ENCODE results near the gene USP20. TPM values are rescaled to one million over a fixed set of nuclear protein-coding genes. Genes with fewer than 3 reads are reported as not detected.

Gene USP20
- total RNA-seq, 1 experiment from 2014 or later = 16.8 TPM

GRCh38 chr9:129918296-129918950 is 83.2 kb downstream of the USP20 start:
- ChIA-PET POLR2A (no interaction called here), CTCF (no interaction called here), RAD21 (ENCODE audit: low non-redundant PET in 1 of 2, low total read pairs in 2 of 2, uncharacterized antibody in 2 of 2, unreplicated experiment in 2 of 2) (no interaction called here)
- no peak for DNase-seq (ENCODE audit: low read depth, low spot score)
- Histone ChIP-seq H3K4me1 (ENCODE audit: control insufficient read depth in 1 of 2, insufficient read depth in 2 of 2, low read length in 2 of 2) (no peaks in the 10 kb centered on the region), H2AFZ (ENCODE audit: low read depth, low read length, poor library complexity, severe bottlenecking) (no peak overlapping the region), H3K4me2 (ENCODE audit: low read length) (no peak overlapping the region), H3K27ac (ENCODE audit: low read depth, low read length) (no peak overlapping the region), H4K20me1 (ENCODE audit: insufficient read depth) (no peaks in the 10 kb centered on the region), H3K27me3 (ENCODE audit: insufficient read depth, low read length) (no peaks in the 10 kb centered on the region), H3K36me3 (ENCODE audit: control insufficient read depth in 1 of 2, insufficient read depth in 2 of 2, low read length in 2 of 2) (no peaks in the 10 kb centered on the region), H3K9ac (ENCODE audit: low read length) (no peak overlapping the region), H3K79me2 (ENCODE audit: insufficient read depth, low read length) (no peaks in the 10 kb centered on the region), H3K9me2 (ENCODE audit: insufficient read depth) (no peaks in the 10 kb centered on the region), H3K9me3 (ENCODE audit: control insufficient read depth in 1 of 2, insufficient read depth in 1 of 2, low read depth in 1 of 2, low read length in 2 of 2) (no peaks in the 10 kb centered on the region), H3K4me3 (replicated peaks in 1 of 2; ENCODE audit: low read depth in 1 of 2, low read length in 2 of 2) (no peak overlapping the region)
- no peak for ATAC-seq
- no TSS peak for BruUV-seq (replicated peaks)
- intact Hi-C loops (cut with micrococcal nuclease) = no loop called here
- TF ChIP-seq MAX (IDR thresholded peaks at IDR 0.05) (no peak), FOSL1 (IDR thresholded peaks at IDR 0.05; ENCODE audit: low read depth) (no peak), EZH2phosphoT487 (IDR thresholded peaks at IDR 0.05; ENCODE audit: borderline replicate concordance) (no peak), CBX3 (IDR thresholded peaks at IDR 0.05; ENCODE audit: low read depth) (no peak)

GRCh38 chr9:129919277-129919676 is 84.0 kb downstream of the USP20 start:
- intact Hi-C loops (cut with micrococcal nuclease) = no loop called here
- no peak for TF ChIP-seq ZBTB33 (IDR thresholded peaks at IDR 0.05; ENCODE audit: extremely low read depth, insufficient replicate concordance, low read length)
- no peak for TF ChIP-seq SRF (IDR thresholded peaks at IDR 0.05; ENCODE audit: low read depth)
- no peak for TF ChIP-seq CBX3 (IDR thresholded peaks at IDR 0.05; ENCODE audit: low read depth)
- TF ChIP-seq SP1 (IDR thresholded peaks at IDR 0.05; ENCODE audit: low read depth) = no peak
- no peak for TF ChIP-seq EZH2 (IDR thresholded peaks at IDR 0.05)
- no peak for TF ChIP-seq ZNF274 (IDR thresholded peaks at IDR 0.05; ENCODE audit: low read depth, low read length)
- no peak for TF ChIP-seq MAX (IDR thresholded peaks at IDR 0.05)
- no peak for TF ChIP-seq ATF3 (IDR thresholded peaks at IDR 0.05)
- no peak for TF ChIP-seq POLR2AphosphoS5 (IDR thresholded peaks at IDR 0.05; ENCODE audit: low read depth, low read length)
- no peak for TF ChIP-seq JUND (IDR thresholded peaks at IDR 0.05)
- TF ChIP-seq ZFX (IDR thresholded peaks at IDR 0.05) = no peak
- TF ChIP-seq TCF7L2 (IDR thresholded peaks at IDR 0.05; ENCODE audit: borderline replicate concordance, extremely low read depth, insufficient read depth, insufficient read length) = no peak
- TF ChIP-seq FOSL1 (IDR thresholded peaks at IDR 0.05; ENCODE audit: low read depth) = no peak
- no peak for TF ChIP-seq CTCF (IDR thresholded peaks at IDR 0.05 in 2 of 3, conservative IDR thresholded peaks at IDR 0.05 in 1 of 3; ENCODE audit: borderline replicate concordance in 1 of 3, insufficient read depth in 1 of 3, low read depth in 2 of 3, low read length in 2 of 3)
- no peak for TF ChIP-seq YY1 (IDR thresholded peaks at IDR 0.05; ENCODE audit: extremely low read depth, insufficient replicate concordance, low read depth, low read length)

More at GRCh38 chr9:129919277-129919676, 84.0 kb downstream of the USP20 start:
- Histone ChIP-seq H3K27ac (ENCODE audit: low read depth, low read length) (no peak overlapping the region), H3K36me3 (ENCODE audit: control insufficient read depth in 1 of 2, insufficient read depth in 2 of 2, low read length in 2 of 2) (no peaks in the 10 kb centered on the region), H2AFZ (ENCODE audit: low read depth, low read length, poor library complexity, severe bottlenecking) (no peak overlapping the region), H3K4me2 (ENCODE audit: low read length) (no peak overlapping the region), H3K9ac (ENCODE audit: low read length) (no peak overlapping the region), H3K9me3 (ENCODE audit: control insufficient read depth in 1 of 2, insufficient read depth in 1 of 2, low read depth in 1 of 2, low read length in 2 of 2) (no peaks in the 10 kb centered on the region), H3K79me2 (ENCODE audit: insufficient read depth, low read length) (no peaks in the 10 kb centered on the region), H3K4me3 (replicated peaks in 1 of 2; ENCODE audit: low read depth in 1 of 2, low read length in 2 of 2) (no peak overlapping the region), H3K4me1 (ENCODE audit: control insufficient read depth in 1 of 2, insufficient read depth in 2 of 2, low read length in 2 of 2) (no peaks in the 10 kb centered on the region), H3K9me2 (ENCODE audit: insufficient read depth) (no peaks in the 10 kb centered on the region), H3K27me3 (ENCODE audit: insufficient read depth, low read length) (no peaks in the 10 kb centered on the region), H4K20me1 (ENCODE audit: insufficient read depth) (no peaks in the 10 kb centered on the region)
- ChIA-PET CTCF (no interaction called here), POLR2A (no interaction called here), RAD21 (ENCODE audit: low non-redundant PET in 1 of 2, low total read pairs in 2 of 2, uncharacterized antibody in 2 of 2, unreplicated experiment in 2 of 2) (no interaction called here)
- no TSS peak for BruUV-seq (replicated peaks)
- DNase-seq (ENCODE audit: low read depth, low spot score) = no peak
- ATAC-seq = no peak

Data from HCT116 (cell line).